Measurements from ENCODE around the gene TBXA2R.

- TF ChIP-seq CTCF (optimal IDR thresholded peaks at IDR 0.05 in 1 of 3, IDR thresholded peaks at IDR 0.05 in 1 of 3, conservative IDR thresholded peaks at IDR 0.05 in 1 of 3; ENCODE audit: extremely low read depth in 1 of 3, insufficient read depth in 2 of 3, low read length in 3 of 3) (no peak), EZH2 (IDR thresholded peaks at IDR 0.05; ENCODE audit: low read length) (no peak)
These were observed 19.8 kb downstream of the TBXA2R start for GRCh38 chr19:3586707-3587346.

Data from keratinocyte (primary cell).